GM21825 (cell line): ENCODE measurements around the gene SHISA7.

Experiments
- ATAC-seq: cut with Tn5 transposase; IDR thresholded peaks from one replicate; pipeline ENCODE4 v1.9.1; 2021; ENCODE audit warnings: mild to moderate bottlenecking, moderate library complexity; ENCODE audit not compliant: unreplicated experiment

Gene SHISA7

DNA sequence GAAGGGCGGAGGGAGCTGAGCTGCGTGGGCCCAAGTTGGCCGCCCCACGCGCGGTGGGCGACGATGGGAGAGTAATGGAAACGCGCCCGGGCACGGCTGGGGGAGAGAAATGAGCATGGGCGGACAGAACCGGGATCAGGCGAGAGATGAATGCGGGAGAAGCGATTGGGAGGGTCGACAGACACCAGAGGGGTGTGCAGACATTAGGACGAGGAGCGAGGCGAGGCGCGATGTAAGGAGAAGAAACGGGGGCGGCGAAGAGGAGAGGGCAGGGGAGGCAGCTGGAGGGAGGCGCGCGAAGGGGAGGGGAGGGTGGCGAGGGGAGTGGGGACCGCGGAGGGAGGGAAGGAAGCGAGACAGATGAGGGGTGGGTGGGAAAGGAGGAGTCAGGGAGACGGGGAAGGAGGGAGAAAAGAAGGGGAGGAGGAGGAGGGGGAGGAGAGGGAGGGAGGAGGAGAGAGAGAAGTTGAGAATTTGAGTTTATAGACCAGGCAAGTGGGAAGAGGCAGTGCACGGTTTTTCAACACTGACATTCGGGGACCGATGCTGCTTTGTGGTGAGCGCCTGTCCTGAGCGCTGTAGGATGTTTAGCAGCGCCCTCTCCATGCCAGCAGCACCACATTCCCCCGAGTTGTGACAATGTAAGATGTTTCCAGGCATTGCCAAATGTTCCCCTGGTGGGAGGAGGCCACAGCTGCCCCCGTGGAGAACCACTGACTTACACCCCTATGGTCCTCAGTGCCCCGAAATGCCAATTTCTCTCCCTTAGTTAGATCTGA, at the start of gene SHISA7:
Gene SHISA7, minus strand, starts transcription at position 256 of the 779 bp plus-strand sequence. CDS start 437 bp downstream, outside the sequence.
- no peak for ATAC-seq

DNA sequence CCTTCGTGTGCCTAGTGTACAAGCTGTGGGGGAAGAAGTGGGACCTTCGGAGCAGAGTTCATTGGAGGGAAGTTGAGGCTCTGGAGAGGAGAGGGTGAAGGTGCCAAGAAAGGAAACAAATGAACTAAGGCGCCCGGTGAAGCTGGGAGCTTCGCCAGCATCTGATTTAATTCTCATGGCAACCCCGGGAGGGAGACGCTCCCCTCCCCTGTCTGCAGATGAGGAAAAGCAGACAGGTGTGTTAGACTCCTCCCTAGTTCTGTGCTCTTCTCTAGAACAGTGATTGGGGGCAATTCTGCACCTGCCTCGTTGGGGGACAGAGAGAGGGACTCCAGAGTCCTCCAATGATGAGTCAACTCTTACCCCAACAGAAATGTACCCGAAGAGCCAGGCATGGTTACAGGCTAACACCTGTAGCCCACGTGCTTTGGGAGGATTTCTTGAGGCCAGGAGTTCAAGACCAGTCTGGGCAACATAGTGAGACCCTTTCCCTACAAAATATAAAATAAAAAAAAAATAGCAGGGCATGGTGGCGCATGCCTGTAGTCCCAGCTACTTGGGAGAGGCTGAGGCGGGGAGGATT, 49.4 kb upstream of the SHISA7 start:
- ATAC-seq = no peak

DNA sequence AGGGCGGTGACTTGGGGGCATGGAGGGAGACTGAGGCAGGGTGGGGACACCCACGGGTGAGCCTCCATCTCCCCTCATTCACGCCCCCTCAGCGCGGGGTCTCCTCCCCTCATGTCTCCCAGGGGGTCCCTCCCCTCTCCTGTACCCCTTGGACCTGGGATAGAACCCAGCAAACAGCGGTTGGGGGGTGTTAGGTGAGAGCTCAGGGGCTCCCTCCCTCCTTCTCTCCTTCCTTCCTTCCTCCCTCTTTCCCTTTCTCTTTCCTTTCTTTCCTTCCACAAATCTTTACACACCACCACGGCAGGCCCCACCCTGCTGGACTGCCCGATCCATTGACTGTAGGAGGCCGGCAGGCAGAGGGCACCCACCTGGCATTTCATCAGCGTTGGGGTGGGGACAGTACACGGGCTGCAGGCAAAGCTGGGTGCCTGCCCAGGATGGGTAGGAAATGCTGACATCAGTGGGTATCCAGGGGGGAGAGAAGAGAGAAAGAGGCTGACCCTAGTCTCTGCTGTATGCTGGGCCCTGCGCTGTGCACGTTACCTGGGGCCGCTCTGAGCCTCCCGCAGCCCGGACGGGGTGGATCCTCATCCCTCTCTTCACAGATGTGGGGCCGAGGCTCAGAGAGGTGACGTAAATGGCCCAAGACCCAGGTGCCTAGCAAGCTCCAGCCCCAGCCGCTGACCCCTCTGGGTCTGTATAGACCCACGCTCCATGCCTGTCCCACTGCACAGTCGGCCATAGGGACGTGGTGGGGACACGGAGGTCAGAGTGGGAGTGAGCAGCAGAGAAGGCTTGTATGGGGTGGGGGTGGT, 48.7 kb upstream of the SHISA7 start:
- ATAC-seq = no peak

DNA sequence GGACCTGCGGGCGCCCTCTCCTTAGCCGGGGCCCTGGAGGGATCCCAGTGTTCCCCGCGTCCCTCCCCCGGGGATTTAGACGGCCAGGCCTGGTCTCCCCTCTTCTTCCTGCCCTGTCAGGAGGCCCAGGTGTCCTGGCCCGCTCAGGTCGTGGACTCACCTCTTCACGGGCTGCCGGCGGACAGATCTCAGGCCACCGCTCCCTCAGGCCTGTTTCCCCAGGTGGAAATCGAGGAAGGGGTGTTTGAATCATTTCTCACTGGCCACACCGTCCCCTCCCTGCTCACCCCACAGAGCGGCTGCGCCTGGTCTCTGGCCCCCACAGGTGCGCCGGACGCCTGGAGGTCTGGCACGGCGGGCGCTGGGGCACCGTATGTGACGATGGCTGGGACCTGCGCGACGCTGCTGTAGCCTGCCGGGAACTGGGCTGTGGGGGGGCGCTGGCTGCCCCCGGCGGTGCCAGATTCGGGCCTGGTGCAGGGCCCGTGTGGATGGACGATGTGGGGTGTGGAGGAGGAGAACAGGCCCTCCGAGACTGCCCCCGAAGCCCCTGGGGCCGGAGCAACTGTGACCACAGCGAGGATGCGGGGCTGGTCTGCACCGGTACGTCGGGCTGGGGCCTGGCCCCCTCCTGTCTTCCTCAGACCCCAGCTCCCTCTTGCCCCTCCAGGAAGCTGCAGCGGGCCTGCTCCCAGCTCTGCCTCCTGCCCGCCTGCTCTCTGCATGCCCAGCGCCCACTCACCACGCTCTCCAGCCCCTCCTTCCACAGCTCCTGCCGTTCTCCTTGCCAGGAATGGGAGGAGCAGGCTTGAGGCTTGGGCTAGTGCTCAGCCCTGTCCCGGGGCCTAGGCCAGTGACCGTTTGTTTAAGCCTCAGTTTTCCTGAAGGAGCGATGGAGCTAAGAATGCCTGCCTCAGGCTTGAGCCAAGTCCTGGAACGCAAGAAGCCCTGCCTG, 47.7 kb upstream of the SHISA7 start:
- ATAC-seq = no peak

DNA sequence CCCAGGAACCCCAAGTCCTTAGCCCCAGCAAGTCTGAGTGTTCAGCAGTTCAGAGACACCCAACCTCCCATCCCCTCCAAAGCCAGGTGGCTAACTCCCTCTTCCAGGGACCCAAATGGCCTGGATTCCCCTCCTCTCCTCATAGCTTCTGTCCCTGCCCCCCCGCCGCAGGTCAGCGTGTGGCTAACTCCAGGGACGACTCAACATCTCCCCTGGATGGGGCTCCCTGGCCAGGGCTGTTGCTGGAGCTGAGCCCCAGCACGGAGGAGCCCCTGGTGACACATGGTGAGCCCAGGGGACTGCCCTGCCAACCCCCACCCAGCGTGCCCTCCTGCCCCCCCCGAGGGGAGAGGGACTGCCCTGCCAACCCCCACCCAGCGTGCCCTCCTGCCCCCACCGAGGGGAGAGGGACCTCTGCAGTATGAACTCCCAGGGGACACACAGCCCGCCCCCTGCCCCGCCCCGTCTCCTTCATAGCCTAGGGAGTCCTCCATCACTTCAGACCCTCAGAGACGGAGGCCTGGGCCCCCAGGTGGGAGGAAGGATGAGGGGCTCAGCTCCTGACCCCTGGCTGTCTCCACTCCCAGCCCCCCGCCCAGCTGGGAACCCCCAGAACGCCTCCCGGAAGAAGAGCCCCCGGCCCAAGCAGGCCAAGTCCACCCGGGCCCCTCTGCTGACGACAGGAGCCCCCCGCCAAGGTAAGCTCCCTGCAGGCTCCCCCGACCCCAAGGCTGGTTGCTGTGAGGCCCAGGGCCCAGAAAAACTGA, 46.8 kb upstream of the SHISA7 start:
- no peak for ATAC-seq

DNA sequence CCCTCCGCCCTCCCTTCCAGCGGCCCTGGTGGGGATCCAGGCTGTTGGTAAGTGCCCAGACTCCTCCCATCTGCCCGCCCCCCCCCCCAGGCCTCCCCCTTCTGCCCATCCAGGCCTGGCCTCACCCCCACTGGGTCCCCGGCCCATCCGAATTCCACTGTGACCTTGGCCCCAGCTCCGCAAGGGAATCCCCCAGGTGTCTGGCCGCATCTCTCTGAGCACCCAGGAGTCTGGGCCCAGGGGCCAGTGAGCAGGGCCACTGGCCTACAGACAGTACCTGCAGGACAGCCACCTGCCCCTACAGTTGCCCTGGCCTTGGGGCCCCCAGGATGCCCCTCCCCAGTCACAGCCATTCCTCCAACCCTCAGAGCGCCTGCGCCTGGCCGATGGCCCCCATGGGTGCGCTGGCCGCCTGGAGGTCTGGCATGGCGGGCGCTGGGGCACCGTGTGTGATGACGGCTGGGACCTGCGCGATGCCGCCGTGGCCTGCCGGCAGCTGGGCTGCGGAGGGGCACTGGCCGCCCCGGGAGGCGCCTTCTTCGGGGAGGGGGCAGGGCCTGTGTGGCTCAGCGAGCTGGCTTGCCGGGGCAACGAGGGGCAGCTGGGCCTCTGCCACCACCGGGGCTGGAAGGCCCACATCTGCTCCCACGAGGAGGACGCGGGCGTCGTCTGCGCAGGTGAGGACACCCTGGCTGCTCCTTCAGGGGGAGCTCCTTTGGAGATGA, 46.0 kb upstream of the SHISA7 start:
- ATAC-seq = no peak

DNA sequence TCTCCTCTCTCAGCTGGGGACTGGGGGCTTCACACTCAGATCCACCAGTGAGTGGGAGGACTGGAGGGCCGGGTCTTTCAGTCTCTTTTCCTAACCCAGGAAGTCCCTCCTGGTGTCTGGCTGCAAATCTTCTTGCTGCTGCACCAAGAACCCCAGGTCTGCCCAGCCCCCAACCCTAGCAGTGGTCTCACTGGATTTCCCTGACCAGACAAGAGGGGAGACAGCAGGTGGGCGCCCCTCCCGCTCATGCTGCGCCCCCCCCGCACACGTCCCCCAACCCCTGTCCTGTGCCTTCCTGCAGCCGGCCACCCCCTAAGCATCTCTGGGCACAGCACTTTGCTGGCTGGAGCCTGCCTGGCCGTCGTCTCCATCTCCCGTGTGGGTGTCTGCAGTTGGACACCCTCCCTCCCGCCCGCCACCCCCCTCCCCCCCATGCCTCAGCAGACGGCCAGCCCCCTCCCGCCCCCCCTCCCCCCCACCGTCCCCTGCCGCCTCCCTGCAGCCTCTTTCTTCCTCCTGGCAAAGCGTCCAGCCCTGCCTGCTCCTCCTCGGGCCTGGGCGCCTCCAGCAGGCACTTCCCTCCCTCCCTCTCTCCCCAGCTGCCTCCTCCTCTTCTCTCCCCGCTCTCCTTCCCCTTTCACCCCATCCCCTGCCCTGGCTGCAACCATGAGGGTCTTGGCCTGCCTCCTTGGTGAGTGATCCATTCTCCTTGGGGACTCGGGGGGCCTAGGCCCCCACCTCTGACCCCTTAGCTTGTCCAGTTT, 45.0 kb upstream of the SHISA7 start, which contains the start of gene SSC5D:
Gene SSC5D, plus strand, starts transcription at position 513 of the 764 bp plus-strand sequence. Its CDS starts 154 bp downstream, at position 667.
- ATAC-seq = no peak

DNA sequence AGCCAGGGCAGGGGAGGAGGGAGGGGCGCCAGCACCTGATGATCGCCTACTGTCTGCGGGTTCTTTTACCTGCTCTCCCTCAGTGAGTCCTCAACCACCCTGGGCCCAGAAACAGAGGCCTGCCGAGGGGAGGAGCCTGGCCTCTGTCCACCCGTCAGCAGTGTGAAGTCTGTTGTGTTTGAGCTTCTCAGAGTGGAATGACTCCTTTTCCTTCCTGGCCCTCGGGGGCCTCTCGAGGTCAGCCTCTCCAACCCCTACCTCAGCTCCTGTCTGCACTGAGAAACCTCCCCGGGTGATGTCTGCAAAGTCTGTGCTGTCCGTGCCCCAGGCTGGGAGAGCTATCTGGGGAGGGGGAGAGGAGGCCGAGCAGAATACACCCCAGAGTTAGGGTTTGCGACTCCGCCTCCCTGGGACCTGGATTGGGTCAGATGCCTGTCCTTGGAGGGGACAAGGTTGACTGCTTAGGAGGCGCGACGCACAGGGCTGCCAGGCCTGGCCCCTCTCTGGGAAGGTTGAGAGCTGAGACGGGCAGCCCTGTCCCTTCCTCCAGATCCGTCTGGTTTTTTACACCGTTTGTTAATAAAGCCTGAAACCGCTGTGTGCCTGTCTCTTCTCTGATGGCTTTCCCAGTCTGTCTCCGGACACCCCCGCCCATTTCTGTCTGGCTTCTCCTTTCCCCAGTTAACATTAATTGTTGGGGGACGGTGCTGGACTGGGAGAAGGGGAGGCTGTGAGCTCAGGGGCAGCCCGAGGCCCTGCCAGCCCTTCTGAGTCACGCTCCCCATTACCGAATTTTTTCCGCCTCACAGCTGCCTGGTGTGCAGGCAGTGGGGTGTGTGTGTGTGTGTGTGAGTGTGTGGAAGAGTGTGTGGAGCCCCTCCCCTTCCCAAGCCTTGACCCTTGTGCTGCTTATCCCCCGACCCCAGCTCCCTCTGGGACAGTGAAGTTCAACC, 44.1 kb upstream of the SHISA7 start:
- no peak for ATAC-seq

DNA sequence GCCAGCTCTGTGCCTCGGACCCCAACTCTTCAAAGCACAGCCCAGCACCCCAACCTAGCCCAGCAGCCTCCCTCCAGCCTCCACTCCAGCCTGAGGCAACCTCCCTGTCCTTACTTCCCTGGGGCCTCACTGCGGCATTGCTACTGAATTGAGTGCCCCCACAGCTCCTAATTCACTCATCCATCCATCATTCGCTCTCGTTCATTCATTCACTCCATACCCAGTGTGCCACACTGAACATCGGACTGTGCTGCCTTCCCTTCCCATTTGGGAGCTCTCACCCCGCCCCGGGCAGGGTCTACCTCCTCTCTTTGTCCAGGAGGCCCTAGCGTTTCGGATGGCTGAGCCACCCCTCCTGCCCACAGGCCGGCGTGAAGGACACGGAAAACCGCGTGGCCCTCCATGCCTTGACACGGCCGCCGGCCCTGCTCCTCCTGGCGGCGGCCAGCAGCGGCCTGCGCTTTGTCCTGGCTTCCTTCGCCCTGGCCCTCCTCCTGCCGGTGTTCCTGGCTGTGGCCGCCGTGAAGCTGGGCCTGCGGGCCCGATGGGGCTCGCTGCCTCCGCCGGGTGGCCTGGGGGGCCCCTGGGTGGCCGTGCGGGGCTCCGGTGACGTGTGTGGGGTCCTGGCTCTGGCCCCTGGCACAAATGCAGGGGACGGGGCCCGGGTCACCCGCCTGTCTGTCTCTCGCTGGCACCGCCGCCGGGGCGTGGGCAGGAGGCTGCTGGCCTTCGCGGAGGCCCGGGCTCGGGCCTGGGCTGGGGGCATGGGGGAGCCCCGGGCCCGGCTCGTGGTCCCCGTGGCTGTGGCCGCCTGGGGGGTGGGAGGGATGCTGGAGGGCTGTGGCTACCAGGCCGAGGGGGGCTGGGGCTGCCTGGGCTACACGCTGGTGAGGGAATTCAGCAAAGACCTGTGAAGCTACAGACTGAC, 43.2 kb upstream of the SHISA7 start:
- no peak for ATAC-seq

DNA sequence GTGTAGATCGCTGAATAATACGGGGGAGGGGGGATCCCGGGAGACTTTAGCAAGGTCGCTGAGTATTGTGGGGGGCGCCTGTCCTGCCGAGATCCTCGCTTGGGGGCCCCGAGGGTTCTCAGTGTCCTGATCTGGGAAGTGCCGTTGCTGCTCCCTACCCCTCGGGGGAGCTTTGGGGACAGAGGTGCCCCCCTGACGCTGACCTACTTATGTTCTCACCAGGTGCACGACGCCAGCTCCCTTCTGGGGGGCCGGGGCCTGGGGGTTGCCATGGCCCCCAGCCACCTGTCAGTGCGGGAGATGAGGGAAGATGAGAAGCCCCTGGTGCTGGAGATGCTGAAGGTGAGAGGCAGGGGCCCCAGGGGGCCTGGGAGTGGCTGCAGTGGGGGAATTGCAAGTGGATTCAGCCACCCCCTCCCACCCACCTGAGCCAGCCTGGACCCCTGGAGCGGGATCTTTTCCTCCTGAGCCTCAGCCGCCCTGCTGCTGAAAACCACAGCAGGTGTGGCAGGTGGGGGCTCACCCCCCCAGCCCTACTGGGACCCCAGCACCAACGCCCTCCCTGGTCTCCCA, 42.4 kb upstream of the SHISA7 start:
- no peak for ATAC-seq

DNA sequence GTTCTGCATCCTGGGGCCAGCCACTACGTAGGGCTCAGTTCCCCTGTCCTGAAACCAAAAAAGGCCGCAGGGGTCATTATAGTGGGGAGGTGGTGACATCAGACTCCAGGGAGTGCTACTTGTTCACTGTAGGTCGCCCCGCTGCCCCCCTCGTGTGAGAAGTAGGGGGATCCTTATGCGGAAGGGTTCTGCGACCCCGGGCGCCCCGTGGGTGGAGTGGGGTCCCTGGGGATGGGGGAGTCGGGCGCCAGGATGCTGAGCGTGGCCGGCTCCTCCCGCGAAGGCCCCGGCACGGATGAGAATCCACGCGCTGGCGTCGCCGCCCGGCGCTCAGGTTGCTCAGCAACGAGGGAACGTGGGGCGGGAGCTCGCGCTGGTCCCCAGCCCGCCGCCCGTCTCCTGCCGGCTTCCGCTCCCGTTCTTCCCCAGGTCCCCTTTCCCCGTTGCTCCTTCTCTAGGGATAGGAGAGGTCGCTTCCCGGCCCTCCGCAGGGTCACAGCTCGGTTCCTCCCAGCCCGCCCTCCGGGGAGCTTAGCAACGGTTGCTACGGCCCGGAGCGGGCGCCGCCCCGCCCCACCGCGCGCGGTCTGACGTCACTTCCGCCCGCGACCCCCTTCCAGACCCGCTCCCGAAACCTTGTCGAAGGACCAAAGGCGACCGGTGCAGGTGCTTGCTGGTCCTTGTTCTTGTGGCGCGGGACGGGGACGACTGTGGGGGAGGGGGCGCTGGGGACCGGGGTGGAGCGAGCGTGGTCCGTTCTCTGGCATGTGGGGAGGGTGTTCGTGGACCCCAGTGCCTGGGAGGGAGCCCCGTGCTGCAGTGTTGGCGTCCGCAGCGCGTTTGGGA, 41.7 kb upstream of the SHISA7 start, which contains the start of gene NAT14:
Gene NAT14, plus strand, starts transcription at position 596 of the 846 bp plus-strand sequence. CDS start 521 bp downstream, outside the sequence.
- ATAC-seq = peak; percentile 38

DNA sequence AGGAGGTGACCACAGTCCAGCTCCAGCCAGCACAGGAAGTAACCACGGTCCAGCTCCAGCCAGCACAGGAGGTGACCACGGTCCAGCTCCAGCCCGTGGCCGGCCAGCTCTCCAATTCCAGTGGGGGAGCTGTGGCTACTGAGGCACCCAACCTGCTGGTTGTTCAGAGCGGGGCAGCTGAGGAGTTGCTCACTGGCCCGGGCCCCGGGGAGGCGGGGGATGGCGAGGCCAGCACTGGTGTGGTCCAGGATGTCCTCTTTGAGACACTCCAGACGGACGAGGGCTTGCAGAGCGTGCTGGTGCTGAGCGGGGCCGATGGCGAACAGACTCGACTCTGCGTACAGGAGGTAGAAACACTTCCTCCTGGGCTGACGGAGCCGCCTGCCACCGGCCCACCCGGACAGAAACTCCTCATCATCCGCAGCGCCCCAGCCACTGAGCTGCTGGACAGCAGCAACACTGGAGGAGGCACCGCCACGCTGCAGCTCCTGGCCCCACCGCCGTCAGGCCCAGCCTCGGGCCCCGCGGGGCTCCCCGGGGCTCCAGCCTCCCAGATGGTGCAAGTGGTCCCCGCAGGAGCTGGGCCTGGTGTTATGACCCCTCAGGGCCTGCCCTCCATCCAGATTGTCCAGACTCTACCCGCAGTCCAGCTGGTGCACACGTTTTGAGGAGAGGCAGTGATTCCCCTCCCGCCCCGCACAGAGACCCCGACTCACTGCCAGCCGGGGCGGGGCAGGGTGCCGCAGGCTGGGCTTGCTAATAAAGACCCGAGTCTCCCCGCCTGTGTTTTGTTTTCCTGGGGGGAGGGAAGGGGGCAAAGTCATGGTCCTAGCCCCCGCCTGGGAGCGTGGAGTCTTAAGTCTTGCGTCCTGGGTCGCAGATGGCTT, 40.8 kb upstream of the SHISA7 start:
- ATAC-seq = no peak

DNA sequence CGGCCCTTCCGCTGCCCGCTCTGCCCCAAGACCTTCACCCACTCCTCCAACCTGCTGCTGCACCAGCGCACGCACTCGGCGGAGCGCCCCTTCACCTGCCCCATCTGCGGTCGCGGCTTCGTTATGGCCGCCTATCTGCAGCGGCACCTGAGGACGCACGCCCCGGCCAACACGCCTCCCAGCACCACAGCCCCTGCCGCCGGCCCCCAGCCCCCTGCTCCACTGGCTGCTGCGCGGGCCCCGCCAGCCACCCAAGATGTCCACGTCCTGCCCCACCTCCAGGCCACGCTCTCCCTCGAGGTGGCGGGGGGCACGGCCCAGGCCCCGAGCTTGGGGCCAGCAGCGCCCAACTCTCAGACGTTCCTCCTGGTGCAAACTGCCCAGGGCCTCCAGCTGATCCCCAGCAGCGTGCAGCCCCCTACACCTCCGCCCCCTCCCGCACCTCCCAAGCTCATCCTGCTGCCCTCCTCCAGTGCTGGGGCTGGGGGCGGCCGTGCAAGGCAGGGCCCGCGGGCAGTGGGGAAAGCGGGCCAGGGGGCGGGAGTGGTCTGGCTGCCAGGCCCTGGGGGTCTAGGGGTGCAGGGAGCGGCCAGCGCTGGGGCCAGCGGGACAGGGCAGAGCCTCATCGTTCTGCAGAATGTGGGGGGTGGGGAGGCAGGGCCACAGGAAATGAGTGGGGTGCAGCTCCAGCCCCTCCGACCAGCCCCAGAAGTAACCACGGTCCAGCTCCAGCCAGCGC, 40.0 kb upstream of the SHISA7 start:
- ATAC-seq = no peak
